Keratinocyte (primary cell): ENCODE results near the gene GDPD5.

ENCODE experiments used
- EZH2 ChIP-seq: IDR thresholded peaks from one replicate; pipeline ENCODE4 v1.6.1; 2012; ENCODE audit warnings: inconsistent platforms, mild to moderate bottlenecking, low read length, moderate library complexity
- TF ChIP-seq, protein P1 (sequence below), 3 experiments: IDR thresholded peaks in 1 of 3; conservative IDR thresholded peaks in 1 of 3; optimal IDR thresholded peaks in 1 of 3; 2 replicates in 2 of 3; 3 replicates in 1 of 3; pipeline versions ENCODE3 to v1.5.1; 2011; ENCODE audit warnings: low read length in 3 of 3, mild to moderate bottlenecking in 3 of 3, moderate library complexity in 2 of 3, control low read depth in 1 of 3, inconsistent platforms in 1 of 3; ENCODE audit not compliant: insufficient read depth in 2 of 3; ENCODE audit errors: extremely low read depth in 1 of 3

DNA sequence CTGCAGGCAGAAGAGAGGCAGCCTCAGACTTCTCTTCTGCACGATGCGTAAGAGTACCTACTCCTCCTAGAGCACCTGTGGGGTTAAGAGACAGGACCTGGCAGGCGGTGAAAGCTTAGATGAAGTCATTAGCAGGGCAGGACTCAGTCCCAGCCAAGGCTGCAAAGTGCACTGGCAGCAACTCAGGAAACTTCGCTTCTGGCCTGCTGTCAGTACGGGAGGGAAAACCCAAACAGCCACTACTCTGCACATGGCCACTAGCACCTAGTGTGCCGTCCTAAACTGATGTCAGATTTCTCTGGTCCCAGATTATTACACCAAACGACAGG, 84.0 kb downstream of the GDPD5 start:
- TF ChIP-seq, protein P1, sequence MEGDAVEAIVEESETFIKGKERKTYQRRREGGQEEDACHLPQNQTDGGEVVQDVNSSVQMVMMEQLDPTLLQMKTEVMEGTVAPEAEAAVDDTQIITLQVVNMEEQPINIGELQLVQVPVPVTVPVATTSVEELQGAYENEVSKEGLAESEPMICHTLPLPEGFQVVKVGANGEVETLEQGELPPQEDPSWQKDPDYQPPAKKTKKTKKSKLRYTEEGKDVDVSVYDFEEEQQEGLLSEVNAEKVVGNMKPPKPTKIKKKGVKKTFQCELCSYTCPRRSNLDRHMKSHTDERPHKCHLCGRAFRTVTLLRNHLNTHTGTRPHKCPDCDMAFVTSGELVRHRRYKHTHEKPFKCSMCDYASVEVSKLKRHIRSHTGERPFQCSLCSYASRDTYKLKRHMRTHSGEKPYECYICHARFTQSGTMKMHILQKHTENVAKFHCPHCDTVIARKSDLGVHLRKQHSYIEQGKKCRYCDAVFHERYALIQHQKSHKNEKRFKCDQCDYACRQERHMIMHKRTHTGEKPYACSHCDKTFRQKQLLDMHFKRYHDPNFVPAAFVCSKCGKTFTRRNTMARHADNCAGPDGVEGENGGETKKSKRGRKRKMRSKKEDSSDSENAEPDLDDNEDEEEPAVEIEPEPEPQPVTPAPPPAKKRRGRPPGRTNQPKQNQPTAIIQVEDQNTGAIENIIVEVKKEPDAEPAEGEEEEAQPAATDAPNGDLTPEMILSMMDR (optimal IDR thresholded peaks at IDR 0.05 in 1 of 3, IDR thresholded peaks at IDR 0.05 in 1 of 3, conservative IDR thresholded peaks at IDR 0.05 in 1 of 3; ENCODE audit: extremely low read depth in 1 of 3, insufficient read depth in 2 of 3, low read length in 3 of 3): no peak
- TF ChIP-seq EZH2: no peak
